HG02840 (cell line): ENCODE measurements around the gene TMSB10.

Experiments used
- ATAC-seq: cut with Tn5 transposase; IDR thresholded peaks from one replicate; pipeline ENCODE4 v1.9.1; 2021; ENCODE audit warnings: mild to moderate bottlenecking, moderate library complexity, moderate number of reproducible peaks; ENCODE audit not compliant: unreplicated experiment, low FRiP score

The TMSB10 gene

GRCh38 chr2:84879584-84880394 is 25.7 kb upstream of the TMSB10 start:
- no peak for ATAC-seq

- ATAC-seq, result no peak
Measured at GRCh38 chr2:84880395-84880644, 25.1 kb upstream of the TMSB10 start.

GRCh38 chr2:84880645-84881521 is 24.6 kb upstream of the TMSB10 start, which contains the start of gene TRABD2A:
Gene TRABD2A (minus strand): TSS chr2:84881084. CDS start chr2:84881039, 45 bp downstream.
- no peak for ATAC-seq

- peak; percentile 52 for ATAC-seq
Measured at GRCh38 chr2:84881581-84882413, 23.7 kb upstream of the TMSB10 start.

- ATAC-seq, result no peak
Measured at GRCh38 chr2:84882414-84882738, 23.1 kb upstream of the TMSB10 start.

- ATAC-seq, result no peak
Measured at GRCh38 chr2:84882775-84883550, 22.5 kb upstream of the TMSB10 start.

- ATAC-seq, result no peak
Measured at GRCh38 chr2:84884449-84884848, 21.0 kb upstream of the TMSB10 start.

- no peak for ATAC-seq
Measured at GRCh38 chr2:84885111-84885510, 20.3 kb upstream of the TMSB10 start.

GRCh38 chr2:84886791-84887190 is 18.7 kb upstream of the TMSB10 start:
- no peak for ATAC-seq

GRCh38 chr2:84888401-84889276 is 16.8 kb upstream of the TMSB10 start:
- peak; percentile 96 for ATAC-seq

- no peak for ATAC-seq
Measured at GRCh38 chr2:84889332-84889731, 16.1 kb upstream of the TMSB10 start.

GRCh38 chr2:84891355-84892010 is 14.0 kb upstream of the TMSB10 start:
- no peak for ATAC-seq

GRCh38 chr2:84894131-84894586 is 11.3 kb upstream of the TMSB10 start:
- ATAC-seq, result no peak

- no peak for ATAC-seq
Measured at GRCh38 chr2:84894758-84895520, 10.5 kb upstream of the TMSB10 start.

- no peak for ATAC-seq
Measured at GRCh38 chr2:84896567-84896966, 8.9 kb upstream of the TMSB10 start.

- peak; percentile 7 for ATAC-seq
Measured at GRCh38 chr2:84897773-84898172, 7.7 kb upstream of the TMSB10 start.

- ATAC-seq, result no peak
Measured at GRCh38 chr2:84899304-84900204, 5.9 kb upstream of the TMSB10 start.
